ENCODE results near the gene PCK1.

Gene PCK1

GRCh38 chr20:57536771-57537724, 23.9 kb upstream of the PCK1 start:
- no peak for DNase-seq (ENCODE audit: low spot score)

GRCh38 chr20:57537822-57538221, 23.1 kb upstream of the PCK1 start:
- no peak for DNase-seq (ENCODE audit: low spot score)

- DNase-seq (ENCODE audit: low spot score): no peak
Observed at GRCh38 chr20:57539889-57540288, 21.0 kb upstream of the PCK1 start.

GRCh38 chr20:57540890-57541580, 19.9 kb upstream of the PCK1 start:
- no peak for DNase-seq (ENCODE audit: low spot score)

- DNase-seq (ENCODE audit: low spot score): no peak
Observed at GRCh38 chr20:57543754-57544153, 17.2 kb upstream of the PCK1 start.

- no peak for DNase-seq (ENCODE audit: low spot score)
Observed at GRCh38 chr20:57544838-57545564, 15.9 kb upstream of the PCK1 start.

GRCh38 chr20:57545927-57546662, 14.8 kb upstream of the PCK1 start:
- DNase-seq (ENCODE audit: low spot score): no peak

- DNase-seq (ENCODE audit: low spot score): no peak
Observed at GRCh38 chr20:57546956-57547649, 13.8 kb upstream of the PCK1 start.

GRCh38 chr20:57548177-57549058, 12.5 kb upstream of the PCK1 start:
- DNase-seq (ENCODE audit: low spot score): no peak

GRCh38 chr20:57552471-57552870, 8.4 kb upstream of the PCK1 start:
- no peak for DNase-seq (ENCODE audit: low spot score)

GRCh38 chr20:57553376-57554018, 7.4 kb upstream of the PCK1 start:
- DNase-seq (ENCODE audit: low spot score): no peak

GRCh38 chr20:57555457-57556184, 5.3 kb upstream of the PCK1 start:
- DNase-seq (ENCODE audit: low spot score): no peak

GRCh38 chr20:57556980-57557274, 4.0 kb upstream of the PCK1 start:
- DNase-seq (ENCODE audit: low spot score): no peak

GRCh38 chr20:57557926-57558613, 2.8 kb upstream of the PCK1 start:
- no peak for DNase-seq (ENCODE audit: low spot score)

GRCh38 chr20:57558614-57559288, 2.2 kb upstream of the PCK1 start:
- no peak for DNase-seq (ENCODE audit: low spot score)

GRCh38 chr20:57559289-57559634, 1.6 kb upstream of the PCK1 start:
- no peak for DNase-seq (ENCODE audit: low spot score)

- no peak for DNase-seq (ENCODE audit: low spot score)
Observed at GRCh38 chr20:57559658-57560553, 1.0 kb upstream of the PCK1 start.
